HG03378 (cell line): ENCODE data around the gene CADPS2.
"Not testable (repeated sequence)": the region's sequence is repeated elsewhere in the genome, so short reads cannot be mapped to it uniquely, and the experiment has no call there.

Source experiments
- ATAC-seq: cut with Tn5 transposase; IDR thresholded peaks from one replicate; pipeline ENCODE4 v1.9.1; 2021; ENCODE audit warnings: mild to moderate bottlenecking, moderate library complexity; ENCODE audit not compliant: unreplicated experiment

Gene CADPS2

DNA sequence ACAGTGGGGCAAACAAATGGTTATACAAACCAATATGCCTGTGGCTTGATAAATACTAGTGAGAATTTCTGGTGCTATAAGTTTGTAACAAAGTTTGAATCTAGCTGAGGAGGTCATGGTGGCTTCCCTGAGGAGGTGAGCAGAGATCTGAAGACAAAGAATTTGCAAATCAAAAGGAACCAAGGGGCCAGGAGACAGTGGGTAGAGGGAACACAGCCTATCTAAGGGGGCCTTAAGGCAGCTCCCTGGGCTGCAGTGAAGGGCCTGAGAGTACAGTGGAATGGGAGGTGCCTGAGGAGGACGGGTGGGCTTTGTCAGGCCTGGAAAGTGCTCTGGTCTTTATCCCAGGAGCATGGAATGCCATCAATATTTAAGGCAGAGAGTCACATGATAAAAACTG, 209.1 kb downstream of the CADPS2 start:
- no peak for ATAC-seq

DNA sequence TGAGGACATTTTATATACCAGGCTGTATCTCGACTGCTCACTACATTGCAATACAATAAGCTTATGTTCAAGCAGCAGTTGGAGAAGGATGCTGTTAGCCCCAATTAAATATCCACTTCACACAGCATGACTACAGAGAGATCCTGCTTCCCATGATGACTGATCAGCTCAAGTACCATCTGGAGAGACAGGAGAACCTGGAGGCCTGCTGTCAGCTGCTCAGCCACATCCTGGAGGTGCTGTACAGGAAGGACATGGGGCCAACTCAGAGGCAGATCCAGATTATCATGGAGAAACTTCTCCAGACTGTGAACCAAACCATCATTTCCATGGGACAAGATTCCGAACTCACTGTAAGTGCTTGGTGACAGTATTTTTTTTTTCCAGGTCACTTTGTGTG, 209.8 kb downstream of the CADPS2 start:
- ATAC-seq: no peak

DNA sequence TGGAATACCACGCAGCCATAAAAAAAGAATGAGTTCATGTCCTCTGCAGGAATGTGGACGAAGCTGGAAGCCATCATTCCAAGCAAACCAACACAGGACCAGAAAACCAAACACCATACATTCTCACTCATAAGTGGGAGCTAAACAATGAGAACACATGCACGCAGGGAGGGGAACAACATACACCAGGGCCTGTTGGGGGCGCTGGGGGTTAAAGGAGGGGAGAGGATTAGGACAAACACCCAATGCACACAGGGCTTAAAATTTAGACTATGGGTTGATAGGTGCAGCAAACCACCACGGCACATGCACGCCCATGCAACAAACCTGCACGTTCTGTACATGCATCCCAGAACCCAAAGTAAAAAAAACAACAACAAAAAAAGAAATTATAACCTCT, 210.6 kb downstream of the CADPS2 start:
- no peak for ATAC-seq

DNA sequence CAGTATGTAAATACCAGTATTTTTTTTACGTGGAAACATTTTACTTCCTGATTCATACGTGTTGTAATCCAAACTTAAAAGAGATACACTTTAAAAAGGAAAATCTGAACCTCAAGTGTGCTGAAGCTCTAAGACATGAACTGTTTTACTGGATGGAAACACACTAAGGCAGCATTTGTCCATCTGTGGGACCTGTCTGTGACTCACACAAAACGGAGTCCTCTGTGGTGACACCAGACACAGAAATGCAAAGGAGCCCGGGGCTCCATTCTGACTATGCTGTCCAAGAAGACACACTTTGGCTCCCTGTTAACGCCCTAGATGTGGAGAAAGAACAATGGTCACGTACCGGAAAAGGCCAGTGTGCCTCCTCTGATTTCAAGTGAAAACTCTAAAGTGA, 211.2 kb downstream of the CADPS2 start:
- no peak for ATAC-seq

DNA sequence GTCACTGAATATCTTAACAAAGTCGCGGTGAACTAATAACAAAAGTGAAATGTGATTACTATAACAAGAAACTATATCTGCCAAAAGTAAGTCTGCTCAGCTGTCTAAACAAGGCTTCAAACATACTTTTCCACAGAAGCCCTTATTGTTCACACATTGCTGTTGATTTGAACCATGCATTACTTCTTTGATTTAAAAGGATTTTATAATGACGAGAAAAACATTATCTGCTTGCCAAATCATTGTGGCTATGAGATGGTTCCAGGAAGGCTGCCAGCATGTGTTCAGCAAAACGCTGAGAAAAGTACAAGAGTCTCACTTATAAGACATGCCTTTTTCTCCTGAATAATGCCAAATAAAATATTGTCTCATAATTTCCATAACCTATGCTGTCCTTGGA, 211.8 kb downstream of the CADPS2 start:
- no peak for ATAC-seq

DNA sequence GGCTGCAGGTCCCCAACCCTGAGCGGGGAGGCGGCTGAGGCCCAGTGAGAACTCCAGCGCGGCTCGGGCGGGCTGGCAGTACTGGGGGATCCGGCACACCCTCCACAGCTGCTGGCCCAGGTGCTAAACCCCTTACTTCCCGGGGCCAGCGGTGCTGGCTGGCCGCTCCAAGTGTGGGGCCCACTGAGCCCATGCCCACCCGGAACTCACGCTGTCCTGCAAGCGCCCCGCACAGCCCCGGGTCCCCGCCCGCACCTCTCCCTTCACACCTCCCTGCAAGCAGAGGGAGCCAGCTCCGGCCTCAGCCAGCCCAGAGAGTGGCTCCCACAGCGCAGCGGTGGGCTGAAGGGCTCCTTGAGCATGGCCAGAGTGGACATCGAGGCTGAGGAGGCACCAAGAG, 212.3 kb downstream of the CADPS2 start:
- ATAC-seq: no peak

DNA sequence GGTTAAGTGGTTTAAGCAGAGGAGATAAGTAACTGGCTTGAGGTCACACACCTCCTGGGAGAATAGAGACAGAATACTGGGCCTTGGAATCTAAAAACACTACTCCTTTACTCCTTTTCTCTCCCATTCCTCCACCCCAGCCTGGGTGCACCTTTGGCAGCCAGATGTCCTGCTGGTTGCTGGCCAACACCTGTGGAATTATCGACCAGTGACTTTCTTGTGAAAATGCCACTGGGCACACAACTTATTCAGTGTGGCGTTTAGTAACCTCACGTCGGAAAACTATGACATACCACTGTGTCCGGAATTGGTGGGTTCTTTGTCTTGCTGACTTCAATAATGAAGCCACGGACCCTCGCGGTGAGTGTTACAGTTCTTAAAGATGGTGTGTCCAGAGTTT, 213.7 kb downstream of the CADPS2 start:
- no peak for ATAC-seq

DNA sequence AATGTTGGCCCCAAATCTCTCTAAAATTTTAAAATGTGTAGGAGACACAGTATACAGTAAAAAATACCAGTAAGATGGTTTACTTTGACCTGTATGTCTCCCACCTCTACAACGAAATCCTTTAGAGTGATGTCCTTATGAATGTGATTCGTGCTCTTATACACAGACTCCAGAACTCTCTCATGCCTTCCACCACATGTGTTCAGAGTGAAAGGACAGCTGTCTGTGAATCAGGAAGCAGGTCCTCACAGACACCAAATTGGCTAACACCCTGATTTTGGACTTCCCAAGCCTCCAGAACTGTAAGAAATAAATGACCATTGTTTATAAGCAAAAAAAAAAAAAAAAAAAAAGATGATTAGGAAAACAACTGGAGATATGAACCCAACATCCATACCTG, 222.5 kb downstream of the CADPS2 start:
- ATAC-seq: no peak

DNA sequence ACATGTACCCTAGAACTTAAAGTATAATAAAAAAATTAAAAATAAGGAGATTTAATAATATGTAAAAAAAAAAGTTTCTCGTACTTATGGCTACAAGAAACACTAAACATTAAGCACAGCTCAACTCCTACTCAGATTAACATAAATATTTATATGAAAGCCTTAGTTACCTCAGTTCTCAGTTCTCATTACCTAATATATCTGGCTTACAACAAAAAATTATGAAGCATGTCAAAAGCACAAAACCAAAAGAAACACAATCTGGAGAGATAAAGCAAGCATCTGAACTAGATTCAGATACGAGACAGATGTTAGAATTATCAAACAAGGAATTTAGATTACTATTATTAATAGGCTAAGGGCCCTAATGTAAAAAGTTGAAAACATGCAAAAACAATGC, 227.4 kb downstream of the CADPS2 start:
- ATAC-seq: no peak

DNA sequence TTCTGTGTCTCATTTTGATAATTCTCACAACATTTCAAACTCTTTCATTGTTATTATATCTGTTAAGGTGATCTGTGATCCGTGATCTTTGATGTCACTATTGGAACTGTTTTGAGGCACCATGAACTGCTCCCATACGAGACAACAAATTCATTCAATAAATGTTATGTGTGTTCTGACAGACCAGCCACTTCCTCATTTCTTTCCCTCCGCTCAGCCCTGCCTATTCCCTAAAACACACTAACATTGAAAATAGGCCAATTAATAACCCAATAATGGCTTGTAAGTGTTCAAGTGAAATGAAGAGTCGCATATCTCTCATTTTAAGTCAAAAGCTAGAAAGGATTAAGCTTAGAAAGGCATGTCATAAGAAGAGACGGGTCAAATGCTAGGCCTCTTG, 232.6 kb downstream of the CADPS2 start:
- no peak for ATAC-seq

DNA sequence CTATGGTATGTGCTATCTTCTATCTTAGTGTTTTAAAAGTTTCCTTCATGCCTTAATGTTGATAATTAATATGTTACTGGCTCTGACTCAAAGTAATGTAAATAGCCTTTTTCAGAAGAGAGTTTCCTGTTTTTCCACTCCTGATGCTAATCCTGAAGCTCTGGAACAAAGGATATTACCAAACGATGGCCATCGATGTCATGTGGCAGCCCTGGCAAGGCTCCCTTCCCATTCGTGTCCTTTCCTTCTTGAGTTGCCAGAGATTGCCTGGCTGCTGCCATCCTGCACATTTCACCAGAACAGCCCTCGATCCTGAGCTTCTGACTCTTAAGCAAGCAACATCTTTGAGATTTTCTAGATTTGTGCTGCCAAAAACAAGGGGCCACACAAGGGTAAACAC, 233.4 kb downstream of the CADPS2 start:
- ATAC-seq: no peak

DNA sequence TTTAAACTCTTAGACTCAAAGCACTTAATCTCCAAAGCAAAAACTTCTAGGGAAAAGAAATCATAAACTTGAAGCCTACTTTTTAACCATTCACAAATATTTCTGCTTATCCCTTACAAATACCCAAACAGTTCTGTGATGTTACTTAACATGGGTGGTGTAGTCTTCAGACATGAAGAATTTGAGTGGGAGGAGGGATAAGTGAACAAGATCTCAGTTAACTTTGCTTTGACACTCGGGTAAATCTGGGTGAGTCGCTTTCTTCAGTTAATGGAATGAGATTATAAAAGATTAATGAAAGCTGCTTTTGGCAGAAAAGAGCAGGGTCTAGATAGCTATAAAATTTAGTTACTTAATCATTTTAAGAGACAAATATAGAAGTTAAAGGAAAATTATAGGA, 234.8 kb downstream of the CADPS2 start:
- ATAC-seq: no peak

DNA sequence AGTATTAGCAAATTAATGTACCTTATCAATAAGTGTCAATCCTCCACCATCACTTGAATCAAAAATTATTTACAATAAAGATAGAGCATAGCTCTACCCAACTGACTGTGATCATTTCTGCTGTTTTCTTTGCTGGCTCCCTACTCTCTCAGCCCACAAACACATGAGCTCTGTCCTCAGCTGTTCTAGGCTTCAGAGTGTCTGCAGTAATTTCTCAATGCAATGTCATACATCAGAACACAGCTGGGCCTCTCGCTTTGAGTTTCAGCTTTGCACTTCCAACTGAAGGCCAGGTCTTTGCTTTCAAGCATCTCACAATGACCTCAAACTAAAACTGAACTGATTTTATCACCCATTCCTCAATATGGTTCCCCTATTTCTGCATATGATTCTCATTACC, 243.0 kb downstream of the CADPS2 start:
- no peak for ATAC-seq

DNA sequence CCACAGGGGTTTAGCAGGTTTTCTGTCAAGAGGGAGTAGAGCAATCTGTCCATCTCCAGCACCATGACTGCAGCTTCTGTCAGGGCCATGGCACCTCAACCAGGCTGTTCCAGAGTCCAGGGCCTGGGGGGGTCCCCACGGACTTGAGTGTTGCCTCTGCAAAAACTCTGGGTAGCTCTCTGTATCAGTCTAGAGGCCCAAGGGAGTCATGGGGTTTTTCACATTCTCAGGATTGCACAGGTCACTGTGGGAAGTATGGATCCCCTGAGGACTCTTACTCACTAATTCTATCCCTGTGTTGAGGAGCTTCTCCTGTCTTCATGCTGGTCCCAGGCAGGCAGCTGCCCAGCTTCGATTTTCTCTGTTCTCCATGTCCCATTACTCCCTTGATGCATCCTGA, 247.8 kb downstream of the CADPS2 start:
- no peak for ATAC-seq

DNA sequence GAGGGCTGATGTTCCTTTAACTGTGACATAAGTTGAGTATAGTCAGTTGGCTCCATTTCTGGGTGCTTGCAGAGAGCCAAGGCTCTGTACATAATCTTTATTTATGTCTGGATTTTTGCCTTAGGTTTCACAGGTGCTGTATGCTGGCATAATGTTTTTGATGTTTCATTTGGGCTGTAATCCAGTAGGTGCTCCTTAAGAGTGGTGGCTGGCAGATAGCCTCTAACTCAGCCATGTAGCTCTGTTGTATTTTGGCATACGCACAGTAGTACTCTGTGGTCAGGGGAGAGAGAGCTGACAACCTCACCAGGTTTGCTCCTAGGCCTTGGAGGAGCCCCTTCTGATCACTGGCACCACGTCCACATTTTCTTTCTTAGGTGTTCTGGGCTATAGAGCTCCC, 248.5 kb downstream of the CADPS2 start:
- ATAC-seq: no peak

DNA sequence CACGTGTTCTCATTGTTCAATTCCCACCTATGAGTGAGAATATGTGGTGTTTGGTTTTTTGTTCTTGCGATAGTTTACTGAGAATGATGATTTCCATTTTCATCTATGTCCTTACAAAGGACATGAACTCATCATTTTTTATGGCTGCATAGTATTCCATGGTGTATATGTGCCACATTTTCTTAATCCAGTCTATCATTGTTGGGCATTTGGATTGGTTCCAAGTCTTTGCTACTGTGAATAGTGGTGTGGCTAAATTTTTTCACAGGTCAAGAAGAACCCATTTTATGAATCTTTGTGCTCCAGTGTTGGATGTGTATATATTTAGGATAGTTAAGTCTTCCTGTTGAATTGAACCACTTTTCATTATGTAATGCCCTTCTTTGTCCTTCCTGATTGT, 250.8 kb downstream of the CADPS2 start:
- ATAC-seq: not testable (repeated sequence)

DNA sequence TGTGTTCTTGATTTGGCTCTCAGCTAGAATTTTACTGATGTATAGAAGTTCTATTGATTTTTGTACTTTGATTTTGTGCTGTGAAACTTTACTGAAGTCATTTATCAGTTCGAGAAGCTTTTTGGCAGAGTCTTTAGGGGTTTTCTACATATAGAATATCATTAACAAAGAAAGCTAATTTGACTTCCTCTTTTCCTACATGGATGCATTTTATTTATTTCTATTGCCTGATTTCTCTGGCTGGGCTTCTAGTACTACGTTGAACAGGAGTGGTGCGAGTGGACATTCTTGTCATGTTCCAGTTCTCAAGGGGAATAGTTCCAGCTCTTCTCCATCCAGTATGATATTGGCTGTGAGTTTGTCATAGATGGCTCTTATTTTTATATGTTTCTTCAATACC, 252.8 kb downstream of the CADPS2 start:
- ATAC-seq: no peak

DNA sequence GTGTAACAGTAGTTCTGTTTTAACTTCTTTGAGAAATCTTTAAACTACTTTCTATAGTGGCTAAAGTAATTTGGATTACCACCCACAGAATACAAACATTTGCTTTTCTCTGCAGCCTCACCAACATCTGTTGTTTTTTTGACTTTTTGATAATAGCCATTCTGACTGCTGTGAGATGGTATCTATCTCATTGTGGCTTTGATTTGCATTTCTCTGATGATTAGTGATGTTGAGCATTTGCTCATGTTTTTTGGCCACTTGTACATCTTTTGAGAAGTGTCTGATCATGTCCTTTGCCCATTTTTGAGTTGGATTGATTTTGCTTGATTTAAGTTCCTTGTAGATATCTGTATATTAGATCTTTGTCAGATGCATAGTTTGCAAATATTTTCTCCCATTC, 254.0 kb downstream of the CADPS2 start:
- no peak for ATAC-seq

DNA sequence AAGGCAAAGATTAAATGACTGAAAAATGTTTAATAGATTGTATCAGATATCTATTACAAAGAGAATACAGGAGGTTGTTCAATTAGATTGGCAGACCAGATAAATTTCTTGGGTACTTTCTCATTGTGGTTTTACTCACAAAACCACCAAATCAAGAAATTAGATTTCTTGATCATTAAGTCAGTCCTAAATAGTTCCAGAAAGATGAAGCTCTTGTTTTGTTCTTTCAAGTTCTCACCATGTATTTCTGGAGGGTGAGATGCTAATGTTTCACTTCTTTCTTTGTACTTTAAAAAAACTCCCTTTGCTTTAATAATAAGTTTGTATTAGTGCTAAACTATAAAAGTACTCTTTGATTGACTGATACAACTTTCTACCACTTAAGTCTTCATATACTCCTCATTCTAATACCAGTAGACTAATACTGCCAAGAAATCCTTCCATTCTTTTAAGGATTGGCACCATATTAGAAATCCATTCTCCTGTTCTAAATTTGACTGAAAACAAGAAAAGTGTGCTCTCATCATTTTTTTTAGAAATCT, 256.8 kb downstream of the CADPS2 start:
- no peak for ATAC-seq

DNA sequence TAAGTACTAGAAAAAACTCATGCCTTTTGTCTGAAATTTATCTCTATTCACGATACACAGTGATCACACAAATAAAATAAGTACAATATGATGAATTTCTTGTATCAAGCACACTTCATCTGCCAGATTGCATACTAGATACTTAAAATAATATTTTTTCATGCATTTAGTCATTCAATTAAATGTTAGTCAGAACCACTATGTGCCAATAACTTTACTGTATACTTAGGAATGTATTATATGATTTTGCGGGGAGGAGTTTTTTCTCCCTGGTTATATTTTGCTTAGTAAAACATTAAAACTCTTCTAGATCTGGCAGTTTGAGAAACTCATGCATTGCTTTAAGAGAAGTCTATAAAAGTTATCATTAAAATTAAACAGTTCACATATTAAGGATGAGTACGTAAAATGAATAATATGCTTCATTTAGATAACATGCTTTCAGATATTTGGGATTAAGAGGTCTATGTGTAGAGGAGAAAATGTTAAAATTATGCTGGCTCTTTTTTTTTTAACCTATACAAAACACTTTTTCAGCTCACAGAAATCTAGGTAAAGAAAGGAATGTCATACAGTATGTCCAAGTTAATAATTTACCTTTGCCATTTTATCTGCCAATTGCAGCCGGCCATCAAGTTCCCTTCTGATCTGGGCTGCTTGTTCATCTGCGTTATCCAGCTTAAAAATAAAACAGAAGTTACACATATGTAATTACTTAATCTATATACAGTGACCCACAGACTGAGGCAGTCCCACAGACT, 257.4 kb downstream of the CADPS2 start:
- no peak for ATAC-seq

DNA sequence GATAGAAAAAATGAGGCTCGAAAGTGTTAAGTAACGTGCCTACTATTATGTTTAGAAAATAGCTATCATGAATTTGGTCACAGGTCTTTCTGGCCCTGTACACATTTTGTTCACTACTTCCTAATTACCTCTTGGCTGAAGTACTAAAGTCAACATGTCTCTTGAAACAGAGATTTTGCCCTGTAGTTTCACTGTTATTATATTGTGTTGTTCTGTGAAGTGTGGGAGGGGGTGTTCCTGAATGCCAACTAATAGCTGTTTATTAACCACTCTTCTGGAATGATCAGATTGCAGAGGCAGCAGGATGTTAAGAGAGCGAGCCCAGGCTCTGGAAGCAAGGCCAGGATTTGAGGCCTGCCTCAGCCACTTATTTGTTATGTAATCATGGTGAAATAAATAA, 259.5 kb downstream of the CADPS2 start:
- ATAC-seq: no peak

DNA sequence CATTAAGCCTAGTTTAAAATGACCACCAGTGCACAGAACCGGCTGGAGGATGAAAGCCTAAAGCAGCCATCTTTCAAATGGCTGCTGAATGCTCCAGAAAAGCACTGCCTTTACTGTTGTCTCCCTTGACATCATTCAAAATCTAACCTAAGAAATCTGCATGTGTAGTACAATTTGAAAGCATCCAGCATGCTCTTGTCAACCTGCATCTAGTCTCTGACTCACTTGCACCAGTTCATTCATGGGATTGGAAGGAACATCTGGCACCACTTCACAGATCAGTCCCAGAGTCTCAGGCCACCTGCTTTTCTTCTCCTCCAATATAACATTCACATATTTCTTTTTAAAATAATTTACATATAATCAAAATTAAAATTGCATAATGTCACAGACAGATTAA, 263.6 kb downstream of the CADPS2 start:
- no peak for ATAC-seq

DNA sequence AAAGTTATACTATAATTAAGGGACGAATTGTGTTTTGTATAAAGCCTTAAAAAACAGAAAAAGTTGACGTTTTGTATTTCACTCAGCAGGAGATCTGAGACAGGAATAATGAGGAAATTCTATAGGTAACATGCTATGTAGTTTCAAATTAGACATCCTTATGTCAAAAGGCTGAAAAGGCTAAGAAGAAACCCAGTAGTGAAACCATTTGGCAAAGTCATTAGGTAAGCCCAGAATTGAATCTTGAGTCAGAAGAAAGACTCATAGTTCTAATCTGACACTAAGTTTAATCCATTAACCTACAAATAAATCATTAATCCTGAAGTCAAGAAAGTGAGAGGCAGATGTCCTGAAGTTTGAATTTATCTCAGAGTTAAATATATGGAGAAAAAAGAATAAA, 266.6 kb downstream of the CADPS2 start:
- no peak for ATAC-seq
